Subcutaneous abdominal adipose tissue (tissue), 5 donors: ENCODE measurements around the gene ENKUR.

ENCODE experiments used
- H3K27ac ChIP-seq: one replicate; pipeline ENCODE4 v1.7.0; 2013; ENCODE audit warnings: low read depth, mild to moderate bottlenecking, inconsistent platforms, low read length, moderate library complexity
- H3K27me3 ChIP-seq, 5 donors: one replicate each; pipeline ENCODE4 v1.7.0; 2013; ENCODE audit warnings: low read length in 5 of 5, inconsistent platforms in 1 of 5; ENCODE audit not compliant: control insufficient read depth in 5 of 5, insufficient read depth in 4 of 5
- H3K36me3 ChIP-seq, 5 donors: one replicate each; pipeline ENCODE4 v1.7.0; 2013; ENCODE audit warnings: low read length in 5 of 5; ENCODE audit not compliant: control insufficient read depth in 5 of 5, insufficient read depth in 5 of 5
- H3K4me1 ChIP-seq, 5 donors: one replicate each; pipeline ENCODE4 v1.7.0; 2013; ENCODE audit warnings: low read length in 5 of 5, mild to moderate bottlenecking in 3 of 5, moderate library complexity in 1 of 5; ENCODE audit not compliant: control insufficient read depth in 5 of 5, insufficient read depth in 5 of 5
- H3K4me3 ChIP-seq, 5 donors: one replicate each; pipeline ENCODE4 v1.7.0; 2013; ENCODE audit warnings: low read length in 5 of 5, low read depth in 1 of 5
- H3K9ac ChIP-seq, 5 donors: one replicate each; pipeline ENCODE4 v1.7.0; 2013; ENCODE audit warnings: low read length in 5 of 5, mild to moderate bottlenecking in 4 of 5, moderate library complexity in 3 of 5
- H3K9me3 ChIP-seq, 5 donors: one replicate each; pipeline ENCODE4 v1.7.0; 2013; ENCODE audit warnings: low read length in 5 of 5; ENCODE audit not compliant: control insufficient read depth in 5 of 5
- donor health status: healthy.
- donor health status: healthy.
- donor health status: healthy.
- donor health status: healthy.
- donor health status: healthy.

ENKUR gene

GRCh38 chr10:24952707-24953645 lies 63.0 kb downstream of the ENKUR start:
- H3K9me3 ChIP-seq: no peaks in the 10 kb centered on the region
- H3K36me3 ChIP-seq: no peaks in the 10 kb centered on the region
- H3K4me1 ChIP-seq: peaks cover 0 to 32% (median 25%) of the 10 kb centered on the region in 5 donors
- H3K27me3 ChIP-seq: no peaks in the 10 kb centered on the region
- H3K27ac ChIP-seq: peak overlapping the region; percentile 67
- H3K4me3 ChIP-seq: peak overlapping the region; percentile 68 to 83 (median 74)
- peak overlapping the region in 3 of 5 donors; percentile 32 to 62 (median 39) for H3K9ac ChIP-seq

- Histone ChIP-seq H3K9ac (peak within 1 kb of the TSS in 4 of 5 donors; percentile 42 to 81 (median 62)), H3K4me1 (peaks cover 4 to 29% (median 24%) of the 10 kb centered on the region in 5 donors), H3K4me3 (peak within 1 kb of the TSS; percentile 68 to 83 (median 74)), H3K9me3 (no peaks in the 10 kb centered on the region), H3K27me3 (no peaks in the 10 kb centered on the region), H3K27ac (peak within 1 kb of the TSS; percentile 67), H3K36me3 (no peaks in the 10 kb centered on the region)
Observed at GRCh38 chr10:24952143-24952706, 63.7 kb downstream of the ENKUR start, which contains the start of gene PRTFDC1. Gene PRTFDC1 (minus strand): TSS chr10:24952606. CDS start chr10:24952575, 31 bp downstream.

- H3K9me3 ChIP-seq: no peaks in the 10 kb centered on the region
- no peaks in the 10 kb centered on the region for H3K36me3 ChIP-seq
- peak overlapping the region in 4 of 5 donors; percentile 42 to 81 (median 62) for H3K9ac ChIP-seq
- H3K4me1 ChIP-seq: peaks cover 4 to 32% (median 24%) of the 10 kb centered on the region in 5 donors
- peak overlapping the region in 4 of 5 donors; percentile 68 to 82 (median 72) for H3K4me3 ChIP-seq
- no peaks in the 10 kb centered on the region for H3K27me3 ChIP-seq
- H3K27ac ChIP-seq: no peak overlapping the region
Observed at GRCh38 chr10:24951201-24952142, 64.5 kb downstream of the ENKUR start.

- H3K9ac ChIP-seq: no peak overlapping the region
- peaks cover 4 to 32% (median 24%) of the 10 kb centered on the region in 5 donors for H3K4me1 ChIP-seq
Observed at GRCh38 chr10:24950439-24950838, 65.5 kb downstream of the ENKUR start.

GRCh38 chr10:24949616-24950015 lies 66.3 kb downstream of the ENKUR start:
- Histone ChIP-seq H3K27ac (no peak overlapping the region), H3K27me3 (no peaks in the 10 kb centered on the region), H3K4me3 (no peak overlapping the region), H3K9ac (no peak overlapping the region), H3K36me3 (no peaks in the 10 kb centered on the region), H3K9me3 (no peaks in the 10 kb centered on the region), H3K4me1 (peaks cover 4 to 32% (median 24%) of the 10 kb centered on the region in 5 donors)

More at GRCh38 chr10:24950439-24950838, 65.5 kb downstream of the ENKUR start:
- Histone ChIP-seq H3K27ac (no peak overlapping the region), H3K36me3 (no peaks in the 10 kb centered on the region), H3K9me3 (no peaks in the 10 kb centered on the region), H3K4me3 (no peak overlapping the region), H3K27me3 (no peaks in the 10 kb centered on the region)

- Histone ChIP-seq H3K4me3 (no peak overlapping the region), H3K27me3 (no peaks in the 10 kb centered on the region), H3K4me1 (peaks cover 4 to 17% (median 11%) of the 10 kb centered on the region in 5 donors), H3K27ac (peak overlapping the region; percentile 47), H3K9me3 (no peaks in the 10 kb centered on the region), H3K36me3 (no peaks in the 10 kb centered on the region), H3K9ac (no peak overlapping the region)
Observed at GRCh38 chr10:24947304-24948097, 68.5 kb downstream of the ENKUR start.

- H3K4me3 ChIP-seq: no peak overlapping the region
- no peak overlapping the region for H3K9ac ChIP-seq
- H3K27ac ChIP-seq: no peak overlapping the region
- no peaks in the 10 kb centered on the region for H3K9me3 ChIP-seq
- no peaks in the 10 kb centered on the region for H3K27me3 ChIP-seq
- H3K4me1 ChIP-seq: peaks cover 0 to 7% (median 4%) of the 10 kb centered on the region in 5 donors
- no peaks in the 10 kb centered on the region for H3K36me3 ChIP-seq
Observed at GRCh38 chr10:24944512-24945255, 71.3 kb downstream of the ENKUR start.

- Histone ChIP-seq H3K36me3 (no peaks in the 10 kb centered on the region), H3K4me3 (no peak overlapping the region), H3K9ac (no peak overlapping the region), H3K4me1 (no peaks in the 10 kb centered on the region), H3K27ac (no peak overlapping the region), H3K9me3 (no peaks in the 10 kb centered on the region), H3K27me3 (no peaks in the 10 kb centered on the region)
Observed at GRCh38 chr10:24938525-24938924, 77.4 kb downstream of the ENKUR start.
